ENCODE results near the gene PDLIM4.

DNA sequence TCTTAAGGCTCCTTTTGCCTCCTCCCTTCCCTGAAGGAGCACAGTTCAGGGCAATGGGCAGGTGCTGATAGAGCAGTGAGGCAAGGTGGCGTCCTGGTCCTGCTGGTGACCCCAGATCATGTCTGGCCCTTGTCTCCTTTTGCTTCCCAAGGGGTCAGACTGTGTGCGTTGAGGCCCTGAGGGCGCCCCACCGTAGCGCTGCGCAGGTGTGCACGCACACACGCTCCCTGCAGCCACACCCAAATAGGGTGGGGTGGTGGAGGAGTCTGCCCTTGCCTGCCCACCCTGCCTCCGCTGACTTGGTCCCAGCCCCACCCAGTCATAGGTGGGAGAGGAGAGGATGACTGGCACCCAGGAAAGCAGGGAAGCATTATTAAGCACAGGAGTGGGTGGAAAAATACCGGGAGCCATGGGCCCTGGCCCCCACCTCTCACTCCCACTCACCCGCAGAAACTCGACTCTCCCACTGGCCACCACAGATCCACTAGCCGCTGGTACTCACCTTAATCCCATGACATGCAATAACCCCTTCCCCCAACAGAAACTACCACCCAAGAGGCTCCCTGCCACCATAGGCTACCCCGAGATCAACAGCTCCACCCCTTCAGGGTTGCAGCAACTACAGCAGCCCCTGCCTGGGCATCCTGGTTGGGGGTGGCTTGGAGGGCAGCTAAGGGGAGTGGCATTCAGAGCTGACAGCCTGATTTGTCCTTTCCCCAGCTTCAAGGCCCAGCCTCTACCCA lies 16.7 kb downstream of the PDLIM4 start:
- TF ChIP-seq, protein P1, sequence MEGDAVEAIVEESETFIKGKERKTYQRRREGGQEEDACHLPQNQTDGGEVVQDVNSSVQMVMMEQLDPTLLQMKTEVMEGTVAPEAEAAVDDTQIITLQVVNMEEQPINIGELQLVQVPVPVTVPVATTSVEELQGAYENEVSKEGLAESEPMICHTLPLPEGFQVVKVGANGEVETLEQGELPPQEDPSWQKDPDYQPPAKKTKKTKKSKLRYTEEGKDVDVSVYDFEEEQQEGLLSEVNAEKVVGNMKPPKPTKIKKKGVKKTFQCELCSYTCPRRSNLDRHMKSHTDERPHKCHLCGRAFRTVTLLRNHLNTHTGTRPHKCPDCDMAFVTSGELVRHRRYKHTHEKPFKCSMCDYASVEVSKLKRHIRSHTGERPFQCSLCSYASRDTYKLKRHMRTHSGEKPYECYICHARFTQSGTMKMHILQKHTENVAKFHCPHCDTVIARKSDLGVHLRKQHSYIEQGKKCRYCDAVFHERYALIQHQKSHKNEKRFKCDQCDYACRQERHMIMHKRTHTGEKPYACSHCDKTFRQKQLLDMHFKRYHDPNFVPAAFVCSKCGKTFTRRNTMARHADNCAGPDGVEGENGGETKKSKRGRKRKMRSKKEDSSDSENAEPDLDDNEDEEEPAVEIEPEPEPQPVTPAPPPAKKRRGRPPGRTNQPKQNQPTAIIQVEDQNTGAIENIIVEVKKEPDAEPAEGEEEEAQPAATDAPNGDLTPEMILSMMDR (IDR thresholded peaks at IDR 0.05): no peak
- no peak for TF ChIP-seq POLR2A (IDR thresholded peaks at IDR 0.05)

Data from prostate gland (tissue), 2 donors.